Adrenal gland (tissue), 12 donors: ENCODE data around the gene TAS2R16. TPM values are rescaled to one million over a fixed set of nuclear protein-coding genes. Genes with fewer than 3 reads are reported as not detected.

Source experiments
- DNase-seq, 7 donors: peaks; one replicate each; pipeline ENCODE4 v3.0.0-alpha.2; 2019 to 2020
- H3K27ac ChIP-seq, 5 donors: fragments of 200-600 bp; sonication (generic) in 4 of 5; 1 replicate in 3 of 5; 2 replicates in 2 of 5; pipeline versions ENCODE4 v1.5.1 to v1.8.0; 2016 to 2020; ENCODE audit warnings: mild to moderate bottlenecking in 1 of 5
- H3K27me3 ChIP-seq: fragments of 200-600 bp; 2 replicates; pipeline ENCODE4 v1.8.0; 2021
- H3K36me3 ChIP-seq, 2 donors: fragments of 200-600 bp; replicated peaks in 1 of 2; 1 replicate in 1 of 2; 2 replicates in 1 of 2; pipeline versions ENCODE4 v1.5.1 to v1.8.0; 2018 to 2022
- H3K4me1 ChIP-seq, 2 donors: fragments of 200-600 bp; replicated peaks in 1 of 2; 1 replicate in 1 of 2; 2 replicates in 1 of 2; pipeline versions ENCODE4 v1.5.1 to v1.8.0; 2018 to 2021
- H3K4me3 ChIP-seq, 4 donors: fragments of 200-600 bp; sonication (generic) in 3 of 4; one replicate each; pipeline ENCODE4 v1.5.1; 2016 to 2018
- H3K9me3 ChIP-seq, 3 donors: fragments of 200-600 bp; sonication (generic) in 1 of 3; replicated peaks in 1 of 3; 1 replicate in 2 of 3; 2 replicates in 1 of 3; pipeline versions ENCODE4 v1.5.1 to v1.8.0; 2016 to 2021
- CTCF ChIP-seq, 6 experiments: fragments of 450-650 bp in 4 of 6; fragments of 200-600 bp in 2 of 6; sonication (generic) in 1 of 6; IDR thresholded peaks; 1 replicate in 5 of 6; 2 replicates in 1 of 6; pipeline versions ENCODE4 v1.5.1 to v1.8.0; 2016 to 2021; ENCODE audit warnings: antibody characterized with exemption in 6 of 6, mild to moderate bottlenecking in 2 of 6, moderate library complexity in 1 of 6
- POLR2A ChIP-seq, 2 donors: fragments of 450-650 bp; IDR thresholded peaks; one replicate each; pipeline ENCODE4 v1.6.1; 2017; ENCODE audit warnings: antibody characterized with exemption in 2 of 2, mild to moderate bottlenecking in 2 of 2, moderate library complexity in 1 of 2
- WGBS, 4 donors: extraction: QIAGEN DNeasy Blood & Tissue Kit in 2 of 4; methylation state at CpG; one replicate each; pipeline versions ENCODE4 v1.1.5 to v1.1.7; 2013 to 2017; 5-methylcytosine and 5-hydroxymethylcytosine counted together
- intact Hi-C, 2 donors: fragments of 100-400 bp; cut with DNase I; formaldehyde crosslinking; loops; one replicate each; pipeline versions ENCODE4 v1.14.1 to v1.15.0; 2022 to 2023
- polyA plus RNA-seq, 3 donors: library from polyadenylated mRNA; stranded (reverse); fragments of 200-250 nt in 2 of 3; fragments of 350-450 nt in 1 of 3; fragmentation: Illumina TruSeq in 1 of 3; extraction: RNeasy Lipid Tissue Mini Kit (QIAGEN cat#74804) in 1 of 3; gene quantifications; one replicate each; pipeline ENCODE4 v1.2.3, GENCODE V29; 2013 to 2014
- total RNA-seq, 9 donors: library from RNA; depleted of rRNA in 4 of 9; stranded (reverse); fragments of >200 nt in 4 of 9; fragments of 120-200 nt in 1 of 9; fragmentation: NEBNext Ultra II Directional in 1 of 9; extraction: Animal tissue kit (Norgen Biotek cat#: 25700) in 1 of 9; gene quantifications; one replicate each; pipeline versions ENCODE4 v1.1.0 to v1.2.4, GENCODE V29; 2013 to 2023
- donor health status: healthy with polysubstance abuse.
- donor health status: Bipolar disorder and iron deficiency.
- donor health status: DM: yes; HTN: yes; CAD: no.
- donor health status: DM: no; HTN: no; CAD: no.
- donor health status: DM: no; HTN: no; CAD: no.
- donor health status: DM: yes; HTN: yes; CAD: no.

Gene TAS2R16
- total and polyA plus RNA-seq, 12 donors: not detected

GRCh38 chr7:122983261-122983660 lies 12.2 kb downstream of the TAS2R16 start:
- no peak for DNase-seq
- 77 to 93% (median 82%) methylated on average over 1 of the region's 1 CpG for WGBS, 4 donors
- no peaks in the 10 kb centered on the region for H3K36me3 ChIP-seq
- intact Hi-C loops: no loop called here
- H3K4me3 ChIP-seq: no peak overlapping the region
- TF ChIP-seq POLR2A (IDR thresholded peaks at IDR 0.05) (no peak), CTCF (IDR thresholded peaks at IDR 0.05) (no peak)
- H3K9me3 ChIP-seq: no peaks in the 10 kb centered on the region
- H3K27ac ChIP-seq: no peak overlapping the region
- H3K27me3 ChIP-seq: no peaks in the 10 kb centered on the region
- H3K4me1 ChIP-seq: no peaks in the 10 kb centered on the region

- no peak overlapping the region for H3K27ac ChIP-seq
- WGBS, 4 donors: 70 to 89% (median 85%) methylated on average over 1 of the region's 1 CpG
- no peaks in the 10 kb centered on the region for H3K27me3 ChIP-seq
- no peaks in the 10 kb centered on the region for H3K9me3 ChIP-seq
- no peak for DNase-seq
- no peak overlapping the region for H3K4me3 ChIP-seq
- H3K4me1 ChIP-seq: no peaks in the 10 kb centered on the region
- intact Hi-C loops: no loop called here
- TF ChIP-seq CTCF (IDR thresholded peaks at IDR 0.05) (no peak), POLR2A (IDR thresholded peaks at IDR 0.05) (no peak)
- H3K36me3 ChIP-seq: no peaks in the 10 kb centered on the region
Measured at GRCh38 chr7:122975341-122975740, 20.2 kb downstream of the TAS2R16 start.

GRCh38 chr7:122974229-122974628 lies 21.3 kb downstream of the TAS2R16 start:
- no peak for DNase-seq
- no peak for TF ChIP-seq POLR2A (IDR thresholded peaks at IDR 0.05)
- no peak for TF ChIP-seq CTCF (IDR thresholded peaks at IDR 0.05)
- no peaks in the 10 kb centered on the region for H3K27me3 ChIP-seq
- no peaks in the 10 kb centered on the region for H3K4me1 ChIP-seq
- no peaks in the 10 kb centered on the region for H3K9me3 ChIP-seq
- H3K36me3 ChIP-seq: no peaks in the 10 kb centered on the region
- intact Hi-C loops: no loop called here
- H3K27ac ChIP-seq: no peak overlapping the region
- 56 to 78% (median 62%) methylated on average over 2 of the region's 2 CpGs for WGBS, 4 donors
- H3K4me3 ChIP-seq: no peak overlapping the region

- intact Hi-C loops: no loop called here
- 67 to 78% (median 77%) methylated on average over 6 of the region's 6 CpGs for whole genome bisulfite sequencing, 4 donors
- H3K4me3 ChIP-seq: no peak overlapping the region
- H3K9me3 ChIP-seq: no peaks in the 10 kb centered on the region
- no peak for DNase-seq
- H3K27ac ChIP-seq: no peak overlapping the region
- H3K36me3 ChIP-seq: no peaks in the 10 kb centered on the region
- no peaks in the 10 kb centered on the region for H3K4me1 ChIP-seq
- no peaks in the 10 kb centered on the region for H3K27me3 ChIP-seq
- no peak for TF ChIP-seq CTCF (IDR thresholded peaks at IDR 0.05)
- no peak for TF ChIP-seq POLR2A (IDR thresholded peaks at IDR 0.05)
Measured at GRCh38 chr7:122972056-122972455, 23.4 kb downstream of the TAS2R16 start.
